ENCODE data around the gene STUM.

DNA sequence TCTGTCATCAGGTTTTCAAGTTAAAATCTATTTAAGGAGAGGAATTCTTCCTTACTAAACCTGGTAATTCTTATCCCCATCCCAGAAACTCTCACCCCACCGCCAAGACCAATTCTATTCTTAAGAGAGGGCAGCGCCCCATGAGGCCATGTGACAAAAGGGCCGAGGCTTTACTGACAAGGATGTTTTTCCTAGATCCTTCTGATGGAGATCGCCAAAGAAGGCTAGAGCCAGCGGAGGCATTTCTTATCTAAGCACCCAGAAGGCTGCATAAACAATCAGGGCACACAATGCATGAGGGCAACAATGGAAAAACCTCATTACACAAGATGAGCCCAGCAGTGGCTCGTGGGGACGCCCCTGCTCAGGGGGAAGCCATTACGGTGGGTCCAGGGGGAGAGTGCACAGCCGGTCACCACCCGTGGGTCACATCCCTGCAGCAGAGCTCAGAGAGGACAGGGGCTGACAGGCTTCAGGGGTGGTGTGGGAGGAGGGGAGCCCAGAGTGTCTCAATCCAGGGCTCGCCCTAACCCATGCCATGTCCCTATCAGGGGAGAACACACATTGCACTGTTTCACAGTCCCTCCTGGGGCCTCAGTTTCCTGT lies 101.8 kb downstream of the STUM start:
- TF ChIP-seq, protein P1, sequence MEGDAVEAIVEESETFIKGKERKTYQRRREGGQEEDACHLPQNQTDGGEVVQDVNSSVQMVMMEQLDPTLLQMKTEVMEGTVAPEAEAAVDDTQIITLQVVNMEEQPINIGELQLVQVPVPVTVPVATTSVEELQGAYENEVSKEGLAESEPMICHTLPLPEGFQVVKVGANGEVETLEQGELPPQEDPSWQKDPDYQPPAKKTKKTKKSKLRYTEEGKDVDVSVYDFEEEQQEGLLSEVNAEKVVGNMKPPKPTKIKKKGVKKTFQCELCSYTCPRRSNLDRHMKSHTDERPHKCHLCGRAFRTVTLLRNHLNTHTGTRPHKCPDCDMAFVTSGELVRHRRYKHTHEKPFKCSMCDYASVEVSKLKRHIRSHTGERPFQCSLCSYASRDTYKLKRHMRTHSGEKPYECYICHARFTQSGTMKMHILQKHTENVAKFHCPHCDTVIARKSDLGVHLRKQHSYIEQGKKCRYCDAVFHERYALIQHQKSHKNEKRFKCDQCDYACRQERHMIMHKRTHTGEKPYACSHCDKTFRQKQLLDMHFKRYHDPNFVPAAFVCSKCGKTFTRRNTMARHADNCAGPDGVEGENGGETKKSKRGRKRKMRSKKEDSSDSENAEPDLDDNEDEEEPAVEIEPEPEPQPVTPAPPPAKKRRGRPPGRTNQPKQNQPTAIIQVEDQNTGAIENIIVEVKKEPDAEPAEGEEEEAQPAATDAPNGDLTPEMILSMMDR (IDR thresholded peaks at IDR 0.05; ENCODE audit: low read length) = no peak
- no peak for TF ChIP-seq EZH2phosphoT487 (IDR thresholded peaks at IDR 0.05; ENCODE audit: low read length)
- no peak for TF ChIP-seq EZH2 (optimal IDR thresholded peaks at IDR 0.05; ENCODE audit: low read depth, low read length)
